HEK293 (cell line): Measurements from ENCODE around the gene SLC39A13.

ENCODE experiments used
- CTCF ChIA-PET: fragments of 350-600 bp; formaldehyde crosslinking; extraction: SDS; loops from one replicate; lab custom pipeline; 2021; ENCODE audit warnings: antibody characterized with exemption; lab: Yijun Ruan, JAX
- POLR2A ChIA-PET: fragments of 300-600 bp; formaldehyde crosslinking; extraction: SDS; loops from one replicate; lab custom pipeline; 2020; ENCODE audit warnings: antibody characterized with exemption, inconsistent platforms; lab: Yijun Ruan, JAX
- H3K27ac ChIP-seq: fragments of 200-500 bp; sonication (Bioruptor generic); 2 replicates; pipeline ENCODE4 v1.5.1; 2014; ENCODE audit warnings: low read depth, low read length, control low read depth, inconsistent platforms; ENCODE audit errors: extremely low read depth
- H3K36me3 ChIP-seq, 2 experiments: fragments of 200-500 bp in 1 of 2; sonication (Bioruptor generic) in 1 of 2; 1 replicate in 1 of 2; 2 replicates in 1 of 2; pipeline ENCODE4 v1.5.1; 2014 to 2017; ENCODE audit warnings: inconsistent platforms in 2 of 2, low read length in 2 of 2; ENCODE audit not compliant: control insufficient read depth in 2 of 2, insufficient read depth in 1 of 2
- H3K4me1 ChIP-seq: fragments of 200-500 bp; sonication (Bioruptor generic); 2 replicates; pipeline ENCODE4 v1.5.1; 2014; ENCODE audit warnings: mild to moderate bottlenecking, low read length, inconsistent platforms; ENCODE audit not compliant: control insufficient read depth, insufficient read depth
- H3K4me3 ChIP-seq: 2 replicates; pipeline ENCODE4 v1.5.1; 2011; ENCODE audit warnings: low read depth, mild to moderate bottlenecking, control low read depth, low read length, moderate library complexity
- H3K9me3 ChIP-seq: fragments of 200-500 bp; sonication (Bioruptor generic); 2 replicates; pipeline ENCODE4 v1.5.1; 2014; ENCODE audit warnings: low read depth, low read length, inconsistent platforms; ENCODE audit not compliant: control insufficient read depth, insufficient read depth
- BCL11A ChIP-seq: fragments of 450-650 bp; formaldehyde crosslinking; IDR thresholded peaks from 2 replicates; pipeline ENCODE4 v1.5.1; 2016; ENCODE audit warnings: low read depth, missing biosample characterization, missing genetic modification characterization
- FEZF1 ChIP-seq: fragments of 450-650 bp; formaldehyde crosslinking; IDR thresholded peaks from 2 replicates; pipeline ENCODE4 v1.5.1; 2016; ENCODE audit warnings: missing biosample characterization, missing genetic modification characterization
- SETDB1 ChIP-seq: IDR thresholded peaks from one replicate; pipeline ENCODE4 v1.6.1; 2017; ENCODE audit warnings: mild to moderate bottlenecking, low read length, moderate library complexity, mixed read lengths; ENCODE audit not compliant: insufficient read length
- YY1 ChIP-seq: fragments of 450-650 bp; formaldehyde crosslinking; IDR thresholded peaks from 2 replicates; pipeline ENCODE4 v1.5.1; 2018; ENCODE audit warnings: missing biosample characterization, missing genetic modification characterization
- ZBTB1 ChIP-seq: fragments of 450-650 bp; formaldehyde crosslinking; IDR thresholded peaks from 2 replicates; pipeline ENCODE4 v1.5.1; 2016; ENCODE audit warnings: missing biosample characterization, missing genetic modification characterization
- ZBTB17 ChIP-seq: fragments of 450-650 bp; formaldehyde crosslinking; IDR thresholded peaks from 2 replicates; pipeline ENCODE4 v1.5.1; 2016; ENCODE audit warnings: missing biosample characterization, missing genetic modification characterization
- ZBTB6 ChIP-seq: fragments of 450-650 bp; formaldehyde crosslinking; IDR thresholded peaks from 2 replicates; pipeline ENCODE4 v1.5.1; 2017; ENCODE audit warnings: missing biosample characterization, missing genetic modification characterization
- ZFP3 ChIP-seq: fragments of 450-650 bp; formaldehyde crosslinking; IDR thresholded peaks from 2 replicates; pipeline ENCODE4 v1.5.1; 2016; ENCODE audit warnings: low read depth, missing biosample characterization, missing genetic modification characterization
- ZNF10 ChIP-seq: fragments of 450-650 bp; formaldehyde crosslinking; IDR thresholded peaks from 2 replicates; pipeline ENCODE4 v1.5.1; 2017; ENCODE audit warnings: missing biosample characterization, missing genetic modification characterization
- ZNF133 ChIP-seq: fragments of 450-650 bp; formaldehyde crosslinking; IDR thresholded peaks from 2 replicates; pipeline ENCODE4 v1.5.1; 2016; ENCODE audit warnings: missing biosample characterization, missing genetic modification characterization
- ZNF202 ChIP-seq: fragments of 450-650 bp; formaldehyde crosslinking; IDR thresholded peaks from 2 replicates; pipeline ENCODE4 v1.5.1; 2016; ENCODE audit warnings: missing biosample characterization, missing genetic modification characterization, borderline replicate concordance
- ZNF341 ChIP-seq: fragments of 450-650 bp; formaldehyde crosslinking; IDR thresholded peaks from 2 replicates; pipeline ENCODE4; 2016; ENCODE audit warnings: low read depth, missing biosample characterization, missing genetic modification characterization
- ZNF394 ChIP-seq: fragments of 450-650 bp; formaldehyde crosslinking; IDR thresholded peaks from 2 replicates; pipeline ENCODE4 v1.5.1; 2016; ENCODE audit warnings: missing biosample characterization, missing genetic modification characterization, mild to moderate bottlenecking, moderate library complexity, borderline replicate concordance
- ZNF513 ChIP-seq: fragments of 450-650 bp; IDR thresholded peaks from 2 replicates; pipeline ENCODE4 v1.5.1; 2018; ENCODE audit warnings: missing biosample characterization, missing genetic modification characterization
- ZNF530 ChIP-seq: fragments of 450-650 bp; formaldehyde crosslinking; IDR thresholded peaks from 2 replicates; pipeline ENCODE4 v1.5.1; 2016; ENCODE audit warnings: low read depth, missing biosample characterization, missing genetic modification characterization
- ZNF600 ChIP-seq: fragments of 450-650 bp; formaldehyde crosslinking; IDR thresholded peaks from 2 replicates; pipeline ENCODE4 v1.5.1; 2016; ENCODE audit warnings: missing biosample characterization, missing genetic modification characterization
- ZNF645 ChIP-seq: fragments of 450-650 bp; formaldehyde crosslinking; IDR thresholded peaks from 2 replicates; pipeline ENCODE4; 2016; ENCODE audit warnings: missing biosample characterization, missing genetic modification characterization
- ZNF670 ChIP-seq: fragments of 450-650 bp; formaldehyde crosslinking; IDR thresholded peaks from 2 replicates; pipeline ENCODE4 v1.5.1; 2016; ENCODE audit warnings: missing biosample characterization, missing genetic modification characterization, low read depth
- ZNF701 ChIP-seq: fragments of 450-650 bp; formaldehyde crosslinking; IDR thresholded peaks from 2 replicates; pipeline ENCODE4 v1.5.1; 2016; ENCODE audit warnings: missing biosample characterization, missing genetic modification characterization
- ZSCAN16 ChIP-seq: fragments of 450-650 bp; formaldehyde crosslinking; IDR thresholded peaks from 2 replicates; pipeline ENCODE4 v1.5.1; 2016; ENCODE audit warnings: missing biosample characterization, missing genetic modification characterization
- ZXDB ChIP-seq: fragments of 450-650 bp; formaldehyde crosslinking; IDR thresholded peaks from 2 replicates; pipeline ENCODE4 v1.5.1; 2016; ENCODE audit warnings: missing biosample characterization, missing genetic modification characterization
- TF ChIP-seq, protein P1 (sequence below): fragments of 450-650 bp; formaldehyde crosslinking; IDR thresholded peaks from 2 replicates; pipeline ENCODE4 v1.5.1; 2016; ENCODE audit warnings: missing biosample characterization, missing genetic modification characterization
- TF ChIP-seq, protein P2 (sequence below): fragments of 450-650 bp; formaldehyde crosslinking; IDR thresholded peaks from 2 replicates; pipeline ENCODE4 v1.5.1; 2016; ENCODE audit warnings: missing biosample characterization, missing genetic modification characterization

The SLC39A13 gene

DNA sequence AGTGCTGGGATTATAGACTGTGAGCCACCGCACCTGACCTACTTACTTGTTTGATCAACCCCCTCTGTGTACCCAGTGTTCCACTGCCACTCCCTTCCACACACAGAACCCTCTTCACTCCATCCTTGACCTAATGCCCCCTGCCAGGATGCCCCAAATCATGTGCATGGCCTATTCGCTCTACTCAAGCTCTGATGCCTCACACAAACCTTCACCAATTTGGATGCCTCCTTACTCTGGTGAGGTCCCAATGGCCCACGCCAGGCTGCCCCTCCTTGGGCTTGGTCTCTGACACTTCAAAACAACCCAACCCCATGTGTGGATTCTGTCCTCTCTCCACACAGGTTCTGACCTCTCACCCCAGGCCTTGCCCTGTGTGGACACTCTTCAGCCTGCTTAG, 27.3 kb downstream of the SLC39A13 start (continued):
- TF ChIP-seq, protein P1, sequence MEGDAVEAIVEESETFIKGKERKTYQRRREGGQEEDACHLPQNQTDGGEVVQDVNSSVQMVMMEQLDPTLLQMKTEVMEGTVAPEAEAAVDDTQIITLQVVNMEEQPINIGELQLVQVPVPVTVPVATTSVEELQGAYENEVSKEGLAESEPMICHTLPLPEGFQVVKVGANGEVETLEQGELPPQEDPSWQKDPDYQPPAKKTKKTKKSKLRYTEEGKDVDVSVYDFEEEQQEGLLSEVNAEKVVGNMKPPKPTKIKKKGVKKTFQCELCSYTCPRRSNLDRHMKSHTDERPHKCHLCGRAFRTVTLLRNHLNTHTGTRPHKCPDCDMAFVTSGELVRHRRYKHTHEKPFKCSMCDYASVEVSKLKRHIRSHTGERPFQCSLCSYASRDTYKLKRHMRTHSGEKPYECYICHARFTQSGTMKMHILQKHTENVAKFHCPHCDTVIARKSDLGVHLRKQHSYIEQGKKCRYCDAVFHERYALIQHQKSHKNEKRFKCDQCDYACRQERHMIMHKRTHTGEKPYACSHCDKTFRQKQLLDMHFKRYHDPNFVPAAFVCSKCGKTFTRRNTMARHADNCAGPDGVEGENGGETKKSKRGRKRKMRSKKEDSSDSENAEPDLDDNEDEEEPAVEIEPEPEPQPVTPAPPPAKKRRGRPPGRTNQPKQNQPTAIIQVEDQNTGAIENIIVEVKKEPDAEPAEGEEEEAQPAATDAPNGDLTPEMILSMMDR, result no peak
- TF ChIP-seq ZFP3 (tag by site-specific recombination) (no peak), ZNF530 (no peak), ZNF645 (no peak)

- CTCF ChIA-PET, result interaction anchor here (1.2 kb wide), 1 partner anchor 16 kb away, joined by 3 read pairs; no protein-coding TSS in a partner anchor
- Histone ChIP-seq H3K9me3 (no peaks in the 10 kb centered on the region), H3K4me3 (no peak overlapping the region), H3K27ac (no peak overlapping the region), H3K4me1 (no peaks in the 10 kb centered on the region), H3K36me3 (no peaks in the 10 kb centered on the region)
- POLR2A ChIA-PET, result interaction anchor here (1.1 kb wide), 1 partner anchor 10 kb away, joined by 3 read pairs; no protein-coding TSS in a partner anchor
- TF ChIP-seq ZNF202 (tag by site-specific recombination), result no peak
- no peak for TF ChIP-seq ZBTB17 (tag by site-specific recombination)
- no peak for TF ChIP-seq ZXDB (tag by site-specific recombination)
- no peak for TF ChIP-seq BCL11A (tag by site-specific recombination)
- TF ChIP-seq ZNF513 (tag by site-specific recombination), result no peak
- TF ChIP-seq ZNF670 (tag by site-specific recombination), result no peak
- no peak for TF ChIP-seq ZSCAN16
- TF ChIP-seq ZNF701, result no peak
- no peak for TF ChIP-seq FEZF1
- TF ChIP-seq ZNF341 (tag by site-specific recombination), result no peak
- no peak for TF ChIP-seq ZBTB6 (tag by site-specific recombination)
- TF ChIP-seq ZNF10 (tag by site-specific recombination), result no peak
- no peak for TF ChIP-seq SETDB1
- TF ChIP-seq ZNF133, result no peak
Observed at GRCh38 chr11:47436726-47437125, 28.3 kb downstream of the SLC39A13 start.

DNA sequence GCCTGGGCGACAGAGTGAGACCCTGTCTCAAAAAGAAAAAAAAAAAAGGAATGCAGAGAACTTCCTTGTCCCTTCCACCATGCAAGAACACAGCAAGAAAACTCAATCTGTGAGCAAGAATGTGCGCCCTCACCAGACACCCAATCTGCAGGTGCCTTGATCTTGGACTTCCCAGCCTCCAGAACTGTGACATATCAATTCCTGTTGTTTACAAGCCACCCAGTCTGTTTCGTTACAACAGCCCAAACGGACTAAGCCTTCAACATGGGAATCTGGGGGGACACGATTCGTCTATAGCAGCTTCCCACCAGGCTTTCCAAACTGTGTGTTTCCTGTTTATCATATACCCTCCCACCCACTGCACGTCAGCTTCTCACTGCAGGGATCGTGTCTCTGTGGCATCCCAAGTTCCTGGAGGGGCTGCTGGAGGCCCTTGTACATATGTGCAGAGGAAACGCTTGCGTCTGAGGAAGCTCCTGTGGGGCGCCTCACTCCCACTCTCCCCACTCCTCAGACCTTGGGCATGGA, 28.9 kb downstream of the SLC39A13 start:
- TF ChIP-seq ZBTB1 (tag by site-specific recombination), result no peak
- TF ChIP-seq, protein P2, sequence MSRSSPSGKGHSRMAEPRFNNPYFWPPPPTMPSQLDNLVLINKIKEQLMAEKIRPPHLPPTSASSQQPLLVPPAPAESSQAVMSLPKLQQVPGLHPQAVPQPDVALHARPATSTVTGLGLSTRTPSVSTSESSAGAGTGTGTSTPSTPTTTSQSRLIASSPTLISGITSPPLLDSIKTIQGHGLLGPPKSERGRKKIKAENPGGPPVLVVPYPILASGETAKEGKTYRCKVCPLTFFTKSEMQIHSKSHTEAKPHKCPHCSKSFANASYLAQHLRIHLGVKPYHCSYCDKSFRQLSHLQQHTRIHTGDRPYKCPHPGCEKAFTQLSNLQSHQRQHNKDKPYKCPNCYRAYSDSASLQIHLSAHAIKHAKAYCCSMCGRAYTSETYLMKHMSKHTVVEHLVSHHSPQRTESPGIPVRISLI (tag by site-specific recombination), result no peak
- no peak for TF ChIP-seq ZNF394
- no peak for TF ChIP-seq YY1
- TF ChIP-seq ZNF600, result no peak
- H3K36me3 ChIP-seq, result no peaks in the 10 kb centered on the region
- ChIA-PET CTCF (interaction anchor here (1.2 kb wide), 1 partner anchor 16 kb away, joined by 3 read pairs; no protein-coding TSS in a partner anchor), POLR2A (interaction anchor here (1.1 kb wide), 1 partner anchor 10 kb away, joined by 3 read pairs; no protein-coding TSS in a partner anchor)
- no peaks in the 10 kb centered on the region for H3K4me1 ChIP-seq
- no peaks in the 10 kb centered on the region for H3K9me3 ChIP-seq
- no peak overlapping the region for H3K4me3 ChIP-seq
- no peak overlapping the region for H3K27ac ChIP-seq
